ENCODE results near the gene NGEF.
"Not testable (repeated sequence)": the region's sequence is repeated elsewhere in the genome, so short reads cannot be mapped to it uniquely, and the experiment has no call there.

Gene NGEF, protein sequence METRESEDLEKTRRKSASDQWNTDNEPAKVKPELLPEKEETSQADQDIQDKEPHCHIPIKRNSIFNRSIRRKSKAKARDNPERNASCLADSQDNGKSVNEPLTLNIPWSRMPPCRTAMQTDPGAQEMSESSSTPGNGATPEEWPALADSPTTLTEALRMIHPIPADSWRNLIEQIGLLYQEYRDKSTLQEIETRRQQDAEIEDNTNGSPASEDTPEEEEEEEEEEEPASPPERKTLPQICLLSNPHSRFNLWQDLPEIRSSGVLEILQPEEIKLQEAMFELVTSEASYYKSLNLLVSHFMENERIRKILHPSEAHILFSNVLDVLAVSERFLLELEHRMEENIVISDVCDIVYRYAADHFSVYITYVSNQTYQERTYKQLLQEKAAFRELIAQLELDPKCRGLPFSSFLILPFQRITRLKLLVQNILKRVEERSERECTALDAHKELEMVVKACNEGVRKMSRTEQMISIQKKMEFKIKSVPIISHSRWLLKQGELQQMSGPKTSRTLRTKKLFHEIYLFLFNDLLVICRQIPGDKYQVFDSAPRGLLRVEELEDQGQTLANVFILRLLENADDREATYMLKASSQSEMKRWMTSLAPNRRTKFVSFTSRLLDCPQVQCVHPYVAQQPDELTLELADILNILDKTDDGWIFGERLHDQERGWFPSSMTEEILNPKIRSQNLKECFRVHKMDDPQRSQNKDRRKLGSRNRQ

DNA sequence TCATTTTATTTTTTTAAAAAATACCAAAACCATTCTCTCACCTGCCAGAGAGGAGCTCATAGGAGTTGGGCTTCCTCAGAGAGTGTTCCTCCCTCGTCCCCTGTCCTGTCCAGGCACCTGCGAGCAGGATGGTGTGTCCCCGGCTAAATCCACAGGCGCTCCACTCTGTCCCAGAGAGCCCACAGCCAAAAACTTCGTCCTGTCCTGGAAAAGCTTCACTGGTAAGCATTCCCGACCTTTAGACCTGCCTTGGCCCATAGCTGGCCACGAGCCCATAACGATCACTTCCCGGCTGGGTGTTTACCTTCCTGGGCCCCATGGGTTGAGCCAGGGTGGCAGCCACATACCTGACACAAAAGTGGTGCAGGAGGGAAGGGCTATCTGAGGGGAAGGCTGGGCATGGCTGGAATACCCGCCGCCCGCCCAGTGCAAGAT lies at the start of gene NGEF:
Gene NGEF (minus strand): TSS at position 230 of the 435 bp plus-strand sequence. CDS start 38,366 bp downstream, outside the sequence.
- no peak for DNase-seq (ENCODE audit: low read depth)

DNA sequence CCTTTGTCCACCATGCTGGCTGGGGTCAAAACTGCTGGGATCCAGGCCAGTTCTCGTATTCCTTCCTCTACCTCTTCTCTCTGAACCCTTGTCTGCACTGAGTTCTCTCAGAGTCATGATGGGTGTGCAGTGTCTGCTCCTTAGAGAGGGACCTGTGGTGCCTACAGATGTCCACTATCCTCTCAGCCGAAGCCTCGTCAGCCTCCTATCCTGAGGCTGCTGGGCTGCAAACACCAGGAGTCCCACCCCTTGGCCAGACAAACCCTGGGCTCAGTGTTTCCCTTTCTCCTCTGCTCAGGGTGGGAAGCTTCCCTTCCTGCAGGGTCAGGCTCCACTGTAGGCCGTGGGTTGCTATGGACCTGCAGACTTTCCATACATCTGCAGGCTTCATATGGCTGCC lies 49.4 kb upstream of the NGEF start:
- no peak for DNase-seq (ENCODE audit: low read depth)

DNA sequence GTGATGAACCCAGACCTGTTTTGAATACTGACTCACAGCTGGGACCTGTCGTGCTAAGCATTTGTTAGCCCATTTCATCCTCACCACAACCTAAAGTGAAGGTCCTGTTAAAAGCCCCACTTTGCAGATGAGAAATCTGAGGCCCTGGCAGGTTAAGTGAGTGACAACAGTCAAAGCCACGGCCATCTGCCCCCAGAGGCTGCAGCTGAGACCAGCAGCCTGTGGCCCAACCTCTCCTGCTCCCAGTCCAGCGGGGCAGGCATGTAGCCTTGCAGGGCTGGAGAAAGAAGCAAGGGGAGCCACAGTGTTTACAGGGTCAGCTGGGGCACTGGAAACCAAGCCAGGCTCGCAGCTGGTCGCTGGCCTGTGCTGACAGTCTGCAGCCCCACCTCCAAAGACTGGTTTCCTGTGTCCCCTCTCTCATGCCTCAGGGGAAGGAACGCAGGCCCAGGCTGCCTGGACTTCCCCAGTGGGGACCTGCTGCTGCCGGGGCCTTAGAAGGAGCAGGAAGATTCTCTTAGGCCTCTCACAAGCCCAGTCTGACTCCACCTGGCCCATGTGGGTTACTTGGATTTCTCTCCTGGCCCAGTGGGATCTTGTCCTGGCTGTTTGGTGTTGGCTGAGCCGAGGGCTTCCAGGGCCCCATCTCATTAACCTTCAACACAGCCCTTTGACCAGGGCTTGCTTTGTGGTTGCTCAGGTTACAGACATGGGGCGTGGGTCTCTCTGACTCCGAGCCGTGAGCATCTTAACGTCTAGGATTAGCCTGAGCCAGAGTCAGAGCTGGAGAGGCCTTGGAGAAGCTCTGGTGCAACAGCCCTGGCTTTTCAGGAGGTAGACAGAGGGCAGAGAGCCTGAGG lies 48.8 kb upstream of the NGEF start:
- DNase-seq (ENCODE audit: low read depth): no peak

DNA sequence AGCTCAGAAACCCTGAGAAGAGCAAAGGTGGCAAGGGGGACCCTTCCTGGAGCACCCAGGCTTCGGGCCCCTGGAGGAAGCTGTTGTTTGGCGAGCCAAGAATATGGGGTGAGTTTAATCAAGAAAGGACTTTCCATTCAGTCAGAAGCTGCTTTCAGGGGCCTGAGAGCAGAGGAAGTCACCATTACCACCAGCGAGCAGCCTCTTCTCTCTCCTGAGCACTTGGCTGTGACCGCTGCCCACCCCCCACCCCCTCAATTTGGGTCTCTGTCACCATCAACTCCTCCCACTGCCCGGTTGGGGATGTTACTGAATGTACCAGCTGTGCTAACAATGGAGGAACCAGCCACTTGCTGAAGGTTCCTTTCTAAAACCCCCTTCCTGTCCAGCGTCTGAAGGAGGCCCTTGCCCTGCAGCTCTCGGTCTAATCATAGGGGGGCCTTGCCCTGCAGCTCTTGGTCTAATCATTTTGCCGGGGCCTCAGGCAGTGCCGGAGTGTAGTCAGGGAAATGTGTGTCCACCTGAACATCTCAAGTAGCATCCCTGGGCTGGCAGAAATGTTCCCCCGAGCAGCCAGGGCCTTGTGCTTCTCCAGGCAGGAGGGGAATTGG lies 48.0 kb upstream of the NGEF start:
- DNase-seq (ENCODE audit: low read depth): no peak

DNA sequence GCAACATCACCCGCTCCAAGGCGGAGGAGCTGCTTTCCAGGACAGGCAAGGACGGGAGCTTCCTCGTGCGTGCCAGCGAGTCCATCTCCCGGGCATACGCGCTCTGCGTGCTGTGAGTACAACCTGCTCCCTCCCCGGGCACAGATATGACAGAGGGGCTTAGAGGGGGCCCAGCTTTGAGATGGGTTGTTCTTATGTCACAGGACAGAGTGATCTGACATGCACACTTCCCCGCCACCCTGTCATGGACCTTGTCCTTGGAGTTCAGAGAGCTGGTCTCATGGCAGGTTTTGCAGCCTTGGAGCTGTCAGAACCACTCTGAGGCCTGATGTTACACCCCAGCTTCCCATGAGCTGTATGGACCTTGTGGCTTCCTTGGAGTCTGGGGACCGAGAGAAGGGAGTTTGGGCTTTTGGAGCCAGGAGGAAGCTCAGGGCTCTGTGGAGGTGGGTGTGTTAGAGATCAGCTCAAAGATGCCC lies 47.5 kb upstream of the NGEF start:
- DNase-seq (ENCODE audit: low read depth): no peak

DNA sequence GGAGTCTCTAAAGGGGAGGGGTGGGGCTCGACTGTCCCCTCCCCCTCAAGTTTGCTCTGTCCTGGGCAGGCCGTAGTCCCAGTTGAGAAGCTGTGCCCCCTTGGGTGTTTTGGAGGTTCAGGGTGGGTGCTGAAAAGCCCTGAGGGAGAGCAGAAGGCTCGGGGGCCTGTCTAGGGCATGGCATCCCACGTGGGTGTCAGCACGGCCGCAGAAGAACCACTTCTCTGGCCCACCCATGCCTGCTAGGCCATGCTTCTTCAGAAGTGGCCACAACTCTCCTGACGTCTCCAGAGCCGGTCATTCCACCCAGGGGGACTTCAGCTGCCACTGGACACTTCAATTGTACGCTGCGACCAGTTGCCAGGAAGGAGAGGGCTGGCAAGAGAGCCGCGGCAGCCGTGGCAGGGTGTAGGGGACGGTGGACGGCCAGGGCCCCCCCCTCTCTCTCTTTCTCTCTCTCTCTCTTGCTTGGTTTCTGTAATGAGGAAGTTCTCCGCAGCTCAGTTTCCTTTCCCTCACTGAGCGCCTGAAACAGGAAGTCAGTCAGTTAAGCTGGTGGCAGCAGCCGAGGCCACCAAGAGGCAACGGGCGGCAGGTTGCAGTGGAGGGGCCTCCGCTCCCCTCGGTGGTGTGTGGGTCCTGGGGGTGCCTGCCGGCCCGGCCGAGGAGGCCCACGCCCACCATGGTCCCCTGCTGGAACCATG lies 46.9 kb upstream of the NGEF start, which contains the start of gene INPP5D:
Gene INPP5D (plus strand): TSS at position 546 of the 704 bp plus-strand sequence. CDS start 137 bp downstream, at position 683.
- DNase-seq (ENCODE audit: low read depth): peak; percentile 56

DNA sequence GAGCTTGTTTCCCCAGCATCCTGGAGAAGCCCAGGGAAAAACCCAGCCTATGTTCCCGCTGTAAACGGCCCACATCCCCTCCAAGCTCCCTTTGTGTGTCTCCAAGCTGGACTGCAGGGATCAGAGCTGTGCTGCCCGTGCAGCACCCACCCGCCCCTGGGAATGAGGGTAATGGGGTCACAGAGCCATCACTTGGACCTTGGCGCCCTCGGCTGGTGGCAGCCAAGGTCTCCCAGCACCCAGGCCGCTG lies 46.4 kb upstream of the NGEF start:
- DNase-seq (ENCODE audit: low read depth): no peak

DNA sequence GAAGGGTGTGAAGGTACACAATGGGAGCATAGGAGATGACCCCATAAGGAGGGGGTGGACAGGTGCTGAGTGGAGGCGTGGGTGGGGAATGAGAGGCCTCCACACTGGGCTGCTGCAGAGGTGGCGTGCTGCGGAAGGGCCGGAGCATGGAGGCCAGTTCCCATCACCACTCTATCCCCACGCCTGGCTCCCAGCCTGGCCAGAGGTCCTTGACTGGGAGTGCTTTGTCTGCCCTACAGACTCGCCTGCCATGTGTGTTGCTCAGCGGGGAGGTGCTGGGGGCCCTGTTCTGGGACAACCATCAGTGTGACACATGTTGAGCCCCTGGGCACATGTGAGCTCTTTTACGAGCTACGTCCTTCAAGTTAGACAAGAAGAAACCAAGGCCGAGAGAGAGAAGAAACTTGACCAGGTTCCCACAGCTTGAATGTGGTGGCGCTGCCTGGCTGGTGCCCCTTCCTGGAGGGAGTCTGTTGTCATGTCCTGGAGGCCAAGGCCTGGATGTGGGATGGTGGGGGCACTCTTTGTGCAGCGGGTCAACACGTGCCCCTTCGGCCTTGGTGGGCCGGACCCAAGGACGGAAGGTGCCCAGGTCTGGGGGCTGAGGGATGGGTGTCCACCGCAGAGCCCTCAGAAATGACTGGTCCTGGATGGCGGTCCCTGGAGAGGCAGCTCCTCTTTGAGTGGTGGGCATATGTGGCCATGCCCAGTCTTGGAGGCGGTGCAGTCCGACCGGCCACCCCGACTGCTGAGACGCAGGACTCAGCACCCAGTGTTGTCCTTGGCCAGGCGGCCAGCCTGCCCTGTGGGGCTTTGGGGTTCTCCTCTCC lies 45.9 kb upstream of the NGEF start:
- no peak for DNase-seq (ENCODE audit: low read depth)

DNA sequence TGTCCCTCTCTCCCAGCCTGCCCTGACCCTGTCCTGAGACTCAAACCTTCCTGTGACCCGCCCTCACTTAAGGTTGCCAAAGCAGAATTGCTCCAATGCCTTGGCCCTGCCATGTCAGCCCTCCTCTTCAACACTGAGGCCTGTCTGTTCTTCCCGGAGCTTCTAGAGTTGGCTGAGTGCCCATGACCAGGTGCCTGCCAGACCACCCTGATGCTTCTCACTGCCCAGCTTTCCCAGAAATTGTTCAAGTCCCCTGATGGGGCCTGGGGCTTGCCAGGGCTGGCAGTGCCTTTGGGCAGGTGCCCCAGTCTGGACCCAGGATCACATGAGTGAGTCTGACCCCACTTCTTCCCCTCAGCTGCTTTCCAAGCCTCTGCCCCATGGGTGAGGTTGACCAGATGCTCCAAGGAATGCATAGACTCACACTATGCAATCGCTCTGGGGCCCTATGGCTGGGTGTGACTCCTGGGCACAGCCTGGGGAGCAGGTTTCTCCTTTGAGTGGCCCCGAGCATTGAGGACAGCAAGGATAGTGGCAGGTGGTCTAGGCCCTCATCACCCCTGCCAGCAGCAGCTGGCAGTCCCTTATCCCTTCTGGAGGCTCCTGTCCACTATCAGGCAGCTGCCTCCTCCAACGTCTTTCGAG lies 44.0 kb upstream of the NGEF start:
- no peak for DNase-seq (ENCODE audit: low read depth)

DNA sequence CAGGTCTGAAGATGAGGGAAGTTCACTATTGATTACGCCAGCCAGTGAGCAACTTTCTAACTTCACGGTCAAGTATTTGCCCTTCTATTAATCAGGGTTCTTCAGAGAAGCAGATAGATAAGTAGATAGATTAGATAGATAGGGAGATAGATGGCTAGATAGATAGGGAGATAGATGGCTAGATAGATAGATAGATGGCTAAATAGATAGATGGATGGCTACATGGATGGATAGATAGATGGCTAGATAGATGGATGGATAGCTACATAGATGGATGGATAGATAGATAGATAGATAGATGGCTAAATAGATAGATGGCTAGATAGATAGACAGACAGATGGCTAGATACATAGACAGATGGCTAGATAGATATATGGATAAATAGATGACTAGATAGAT lies 42.3 kb upstream of the NGEF start:
- DNase-seq (ENCODE audit: low read depth): no peak

DNA sequence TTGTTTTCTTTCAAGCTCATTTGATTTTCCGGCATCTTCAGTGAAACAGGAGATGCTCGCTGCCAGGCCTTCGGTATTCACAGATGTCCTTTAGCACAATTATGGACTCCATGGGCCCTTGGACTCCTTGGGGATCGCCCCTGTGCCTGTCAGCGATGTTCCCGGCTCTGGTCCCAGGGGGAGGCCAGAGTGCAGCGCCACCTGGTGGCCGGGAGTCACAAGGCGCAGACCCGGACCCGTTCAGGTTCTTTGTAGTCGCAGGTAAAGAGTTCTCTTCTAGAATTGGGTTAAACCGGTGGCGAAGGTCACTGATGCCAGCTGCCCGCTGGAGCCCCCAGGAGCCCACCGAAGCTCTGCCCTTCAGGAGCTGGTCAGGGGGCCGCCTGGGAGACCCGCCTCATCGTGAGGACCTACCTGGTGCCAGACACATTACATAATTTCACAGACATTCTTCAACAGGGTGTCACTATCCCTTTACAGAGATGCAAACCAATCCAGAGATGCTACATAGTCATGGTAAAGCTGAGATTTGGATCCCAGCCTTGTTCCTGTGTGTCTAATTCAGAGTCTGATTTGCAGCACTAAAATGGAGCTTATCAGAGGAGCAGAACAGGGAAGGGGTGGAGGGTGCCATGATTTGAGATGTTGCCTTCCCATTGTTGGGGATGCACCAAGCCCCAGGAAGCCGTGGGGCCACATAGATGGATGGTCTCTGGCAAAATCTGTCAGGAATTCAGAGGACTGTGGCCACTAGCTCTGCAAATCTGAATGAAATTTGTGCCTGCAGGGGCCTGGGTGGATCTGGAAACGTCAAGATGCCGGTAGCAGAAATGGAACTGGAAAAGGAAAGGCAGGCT lies 41.1 kb upstream of the NGEF start:
- DNase-seq (ENCODE audit: low read depth): peak; percentile 71

DNA sequence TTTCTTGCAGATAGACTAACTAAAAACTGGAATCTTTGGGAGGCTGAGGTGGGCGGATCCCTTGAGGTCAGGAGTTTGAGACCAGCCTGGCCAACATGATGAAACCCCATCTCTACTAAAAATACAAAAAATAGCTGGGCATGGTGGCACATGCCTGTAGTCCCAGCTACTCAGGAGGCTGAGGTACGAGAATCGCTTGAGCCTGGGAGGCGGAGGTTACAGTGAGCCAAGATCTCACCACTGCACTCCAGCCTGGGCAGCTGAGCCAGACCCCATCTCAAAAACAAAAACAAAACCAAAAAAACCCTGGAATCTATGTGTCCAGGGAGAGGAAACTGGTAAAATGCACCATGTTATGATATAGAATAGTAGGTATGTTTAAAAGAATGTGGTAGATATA lies 39.5 kb upstream of the NGEF start:
- DNase-seq (ENCODE audit: low read depth): not testable (repeated sequence)

DNA sequence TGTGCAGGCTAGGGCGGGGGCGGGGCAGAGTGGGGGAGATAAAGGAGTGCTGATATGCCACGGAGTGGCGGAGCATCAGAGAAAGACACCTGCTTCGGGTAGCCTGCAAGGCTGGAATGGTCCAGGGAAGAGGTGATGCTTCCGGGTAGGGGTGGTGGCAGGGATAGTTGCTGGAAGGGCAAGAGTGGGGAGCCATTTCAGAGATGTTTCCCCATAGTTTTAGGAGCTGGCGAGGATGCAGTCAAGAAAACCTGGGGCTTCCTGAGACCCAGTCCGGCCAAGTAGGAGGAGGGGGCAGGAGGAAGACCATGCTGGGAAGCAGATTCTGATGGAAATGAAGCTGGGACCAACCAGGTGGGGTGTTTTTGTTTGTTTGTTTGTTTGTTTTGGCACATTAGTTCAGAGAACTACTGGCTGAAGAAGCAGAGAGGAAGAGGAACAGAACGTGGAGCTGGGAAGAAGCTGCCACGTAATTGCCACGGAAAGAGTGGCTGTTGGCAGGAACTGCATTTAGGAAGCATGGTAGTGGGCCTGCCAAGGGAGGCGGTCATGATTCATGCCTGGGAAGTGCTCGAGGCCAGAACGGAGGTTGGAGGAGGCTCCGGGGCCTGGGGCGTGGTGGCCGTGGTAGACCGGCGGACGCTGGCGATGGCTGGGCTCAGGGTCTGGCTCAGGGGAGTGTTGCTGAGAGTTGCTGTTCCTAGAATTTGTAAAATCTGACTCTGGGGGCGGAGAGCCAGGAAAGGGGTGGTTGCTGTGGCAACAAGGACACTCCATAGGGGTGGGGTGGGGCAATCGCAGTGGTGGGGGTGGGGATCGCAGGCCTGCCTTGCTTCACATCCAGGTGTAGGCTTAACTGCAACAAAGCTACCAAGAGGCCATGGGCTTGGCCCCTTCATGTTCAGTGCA lies 38.4 kb upstream of the NGEF start:
- no peak for DNase-seq (ENCODE audit: low read depth)

DNA sequence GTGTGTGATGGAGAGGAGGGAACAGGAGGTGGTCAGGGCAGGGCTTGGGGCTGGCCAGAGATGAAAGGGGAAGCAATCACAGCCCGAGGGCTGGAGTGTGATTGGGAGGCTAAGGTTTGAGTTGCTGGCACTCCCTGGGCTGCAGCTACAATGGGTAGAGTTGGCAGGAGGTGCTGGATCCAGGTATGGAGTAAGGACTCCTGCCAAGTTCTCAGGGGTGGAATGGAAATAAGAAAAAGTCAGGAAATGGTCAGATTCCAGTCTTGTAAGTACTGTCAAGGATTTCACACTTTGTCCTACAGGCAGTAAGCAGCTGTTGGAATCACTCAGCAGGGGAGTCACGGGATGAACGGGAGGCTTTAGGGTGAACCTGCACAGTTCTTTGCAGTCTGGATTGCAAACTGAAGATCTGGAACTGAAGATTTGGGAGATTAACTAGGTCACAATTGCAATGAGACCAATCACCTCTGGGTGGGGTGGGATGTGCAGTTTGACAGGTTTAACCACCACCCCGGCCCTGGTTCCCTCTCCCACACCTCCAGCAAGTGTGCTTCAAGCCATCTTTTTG lies 36.2 kb upstream of the NGEF start:
- DNase-seq (ENCODE audit: low read depth): no peak

DNA sequence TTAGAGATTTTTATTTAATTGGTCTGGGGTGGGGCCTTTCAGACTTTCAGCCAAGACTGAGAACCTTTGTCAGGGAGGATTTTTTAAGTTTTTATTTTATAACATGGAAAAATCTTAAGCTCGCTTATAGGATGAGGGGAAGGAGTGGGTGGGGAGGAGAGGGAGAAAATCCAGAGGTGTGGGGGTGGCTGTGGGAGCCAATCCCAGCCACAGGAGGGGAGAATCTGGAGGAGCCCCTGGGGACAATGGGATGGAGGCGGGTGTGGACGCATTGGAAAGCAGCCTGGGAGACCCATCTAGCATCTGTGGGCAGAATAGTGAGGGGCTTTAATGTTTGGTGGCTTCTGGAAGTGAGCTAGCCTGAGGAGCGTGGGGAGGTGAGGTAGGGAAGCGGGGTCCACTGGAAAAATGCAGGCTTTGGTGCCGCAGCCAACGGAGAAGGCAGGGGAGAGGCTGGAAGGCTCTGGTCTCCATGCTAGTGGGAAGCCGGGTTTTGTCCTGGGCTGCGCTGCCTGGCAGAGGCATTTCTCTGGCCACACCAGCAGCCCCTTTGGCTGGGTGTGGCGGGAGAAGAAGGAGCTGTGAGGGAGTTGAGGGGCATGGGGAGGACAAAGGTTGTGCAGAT lies 35.6 kb upstream of the NGEF start:
- DNase-seq (ENCODE audit: low read depth): no peak

DNA sequence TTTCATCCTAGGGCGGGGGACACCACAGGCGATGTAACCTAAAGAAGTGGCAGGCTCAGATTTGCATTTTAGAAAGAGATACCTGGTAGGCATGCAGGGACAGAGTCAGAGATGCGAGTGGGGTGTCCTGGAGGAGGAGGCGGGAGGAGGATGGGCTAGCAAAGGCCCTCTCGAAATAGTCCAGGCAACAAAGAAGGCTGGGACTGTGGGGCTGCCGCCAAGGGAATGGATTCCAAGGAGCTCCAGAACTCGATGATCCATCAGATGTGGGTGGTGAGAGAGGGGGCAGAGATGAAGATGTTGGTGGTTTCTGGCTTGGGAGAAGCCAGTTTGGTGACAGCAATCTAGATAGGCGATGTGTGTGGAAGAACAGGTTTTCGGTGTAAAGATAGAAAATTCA lies 34.6 kb upstream of the NGEF start:
- DNase-seq (ENCODE audit: low read depth): no peak

DNA sequence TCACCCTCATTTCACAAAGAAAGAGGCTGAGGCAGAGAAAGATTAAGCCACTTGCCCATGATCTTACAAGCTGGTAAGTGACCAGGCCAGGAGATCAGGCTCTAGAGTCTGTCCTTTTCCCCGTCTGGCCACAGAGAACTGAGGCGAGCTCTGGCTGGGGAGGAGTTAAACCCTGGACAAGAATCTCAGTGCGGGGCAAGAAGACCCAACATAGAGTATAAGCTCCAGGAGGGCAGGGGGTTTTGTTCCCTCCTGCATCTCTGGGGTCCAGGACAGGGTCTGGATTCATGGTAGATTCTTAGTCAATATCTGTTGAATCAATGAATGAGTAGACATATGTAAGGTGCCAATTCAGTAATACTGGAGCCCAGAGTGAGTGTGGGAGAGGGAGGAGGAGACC lies 34.1 kb upstream of the NGEF start:
- no peak for DNase-seq (ENCODE audit: low read depth)
